Stimulated activated naive CD8-positive, alpha-beta T cell treated with anti-CD3 and anti-CD28 coated beads, Interleukin-15, Interleukin-2, amounts not matched to agents 100 U/mL and 50 U/mL, for 24 hours (primary cell): ENCODE data around the gene SPRYD4.

ENCODE experiments used
- ATAC-seq: fragments of 150-1000 bp; cut with Tn5 transposase; one replicate; pipeline ENCODE4 v1.10.0; 2021
- DNase-seq: peaks from one replicate; pipeline ENCODE4 v3.0.0; 2021

The SPRYD4 gene

GRCh38 chr12:56521209-56521589, 52.8 kb downstream of the SPRYD4 start:
- ATAC-seq = no peak

DNA sequence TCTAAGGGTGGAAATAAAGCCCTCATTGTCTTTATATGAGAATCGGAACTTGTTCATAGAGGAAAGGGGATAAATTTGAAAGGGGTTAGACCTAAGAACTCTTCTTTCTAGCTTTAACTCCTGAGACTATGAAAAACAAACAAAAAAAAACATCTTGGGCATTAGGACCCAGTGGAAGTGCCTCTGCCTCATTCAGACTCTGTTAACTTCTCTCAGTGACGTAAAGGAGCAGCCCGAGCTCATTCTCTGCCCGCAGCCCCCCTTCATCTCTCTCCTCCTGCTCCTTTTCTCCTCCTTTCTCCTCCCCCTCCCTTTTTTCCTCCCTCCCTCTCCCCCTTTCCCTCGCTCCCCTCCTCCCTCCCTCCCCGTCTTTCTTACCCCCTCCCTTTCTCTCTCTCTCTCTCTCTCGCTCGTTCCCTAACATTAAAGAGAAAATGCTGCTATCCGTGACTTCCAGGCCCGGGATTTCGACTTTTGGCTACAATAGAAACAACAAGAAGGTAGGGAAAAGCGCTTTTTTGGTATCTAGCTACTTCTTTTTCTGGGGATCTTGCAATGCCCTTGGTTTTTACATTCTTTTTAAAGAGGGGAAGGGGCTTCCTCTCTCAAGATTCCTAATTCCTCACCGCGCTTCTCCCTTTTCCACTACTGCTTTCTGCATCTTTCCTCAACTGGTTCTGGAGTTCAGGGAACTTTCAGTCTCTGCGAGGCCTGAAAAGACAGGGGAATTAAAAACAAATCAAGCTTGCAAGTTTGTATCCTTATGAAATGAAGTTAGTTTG, 53.4 kb downstream of the SPRYD4 start, which contains the start of gene RBMS2:
Gene RBMS2, plus strand, starts transcription at position 231 of the 782 bp plus-strand sequence. Its CDS starts 204 bp downstream, at position 435.
- ATAC-seq = peak; percentile 86
- DNase-seq = peak; percentile 44

More at GRCh38 chr12:56521209-56521589, 52.8 kb downstream of the SPRYD4 start:
- DNase-seq = no peak

GRCh38 chr12:56522411-56523193, 54.2 kb downstream of the SPRYD4 start:
- ATAC-seq (peak; percentile 83), DNase-seq (no peak)

GRCh38 chr12:56528846-56529245, 60.5 kb downstream of the SPRYD4 start:
- no peak for ATAC-seq
- DNase-seq = no peak
